Activated CD4-positive, CD25-positive, alpha-beta regulatory T cell treated with anti-CD3 and anti-CD28 coated beads, Interleukin-2, amount 50 U/mL, for 72 hours (primary cell): ENCODE data around the gene VAX1.

Experiments used
- DNase-seq: peaks from one replicate; pipeline ENCODE4 v3.0.0; 2021

The VAX1 gene

DNA sequence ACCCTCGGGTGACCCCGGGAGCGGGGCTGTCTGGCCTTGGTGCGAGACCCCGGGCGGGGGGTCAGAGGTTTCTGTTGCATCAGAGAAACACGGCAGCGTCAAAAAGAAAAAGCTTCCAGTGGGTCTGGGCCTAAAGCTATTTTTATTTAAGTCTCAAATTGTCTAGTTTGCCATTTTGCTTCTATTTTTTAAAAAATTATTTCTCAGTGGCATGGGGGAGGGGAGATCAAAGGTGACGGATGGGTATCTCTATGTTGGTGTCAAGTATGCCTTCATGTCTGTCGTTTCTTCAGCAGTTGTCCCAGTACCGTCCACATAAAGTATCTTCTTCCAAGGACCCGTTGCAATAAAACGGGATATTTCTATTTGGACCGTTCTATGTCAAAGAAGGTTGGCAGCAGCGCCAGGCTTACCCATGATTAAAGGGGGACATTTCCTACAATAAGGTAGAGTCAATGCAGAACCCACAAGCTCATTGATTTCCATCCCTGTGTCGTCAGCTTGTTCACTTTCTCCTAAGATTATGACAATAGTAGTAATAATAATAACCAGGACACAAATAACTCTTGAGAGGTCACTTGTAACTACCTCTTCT lies 26.0 kb upstream of the VAX1 start:
- DNase-seq, result no peak

- no peak for DNase-seq
Measured at GRCh38 chr10:117163061-117163953, 25.2 kb upstream of the VAX1 start.

DNA sequence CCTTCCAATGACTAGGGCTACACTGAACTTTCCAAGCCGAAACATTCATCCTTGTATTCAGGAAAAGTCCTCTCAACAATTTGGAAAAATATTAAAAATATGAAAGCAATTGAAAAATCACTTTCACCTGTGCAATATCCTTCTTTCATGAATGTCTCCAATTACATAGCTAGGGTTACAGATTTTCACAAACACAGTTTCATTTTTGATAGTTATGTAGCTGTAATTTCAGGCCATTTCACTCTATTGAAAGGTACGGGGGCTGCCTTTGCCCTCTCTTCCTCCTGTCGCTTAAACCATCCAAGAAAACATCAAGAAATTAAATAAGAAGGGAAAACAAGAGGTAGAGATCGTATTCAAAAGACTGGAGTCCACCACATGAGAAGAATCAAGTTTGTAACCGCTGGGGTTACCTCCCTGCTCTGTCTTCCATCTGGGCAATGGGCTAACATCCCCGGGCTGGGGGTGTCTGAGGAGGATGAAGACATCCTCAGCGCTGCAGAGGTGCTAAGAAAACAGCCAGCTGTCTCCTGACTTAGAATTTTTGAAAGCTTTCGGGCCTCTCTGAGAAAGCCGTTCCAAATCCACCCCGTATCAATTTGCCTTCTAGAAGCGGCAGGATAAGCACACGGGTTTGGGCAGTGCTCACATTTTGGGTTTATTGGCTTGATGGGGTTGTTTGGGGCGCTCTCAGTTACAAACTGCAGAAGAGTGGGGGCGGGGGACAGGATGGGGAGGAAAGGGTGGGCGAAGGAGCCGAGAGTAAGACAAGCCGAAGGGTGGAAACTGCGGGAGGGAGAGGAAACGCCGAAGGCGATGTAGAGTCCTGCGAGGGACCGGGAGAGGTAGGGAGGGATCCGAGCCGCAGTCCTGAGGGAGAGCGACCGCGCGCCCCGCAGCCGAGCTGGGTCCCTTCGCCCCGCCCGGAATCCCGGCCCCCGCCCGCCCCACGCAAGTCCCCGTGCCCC lies 24.3 kb upstream of the VAX1 start:
- DNase-seq, result no peak

DNA sequence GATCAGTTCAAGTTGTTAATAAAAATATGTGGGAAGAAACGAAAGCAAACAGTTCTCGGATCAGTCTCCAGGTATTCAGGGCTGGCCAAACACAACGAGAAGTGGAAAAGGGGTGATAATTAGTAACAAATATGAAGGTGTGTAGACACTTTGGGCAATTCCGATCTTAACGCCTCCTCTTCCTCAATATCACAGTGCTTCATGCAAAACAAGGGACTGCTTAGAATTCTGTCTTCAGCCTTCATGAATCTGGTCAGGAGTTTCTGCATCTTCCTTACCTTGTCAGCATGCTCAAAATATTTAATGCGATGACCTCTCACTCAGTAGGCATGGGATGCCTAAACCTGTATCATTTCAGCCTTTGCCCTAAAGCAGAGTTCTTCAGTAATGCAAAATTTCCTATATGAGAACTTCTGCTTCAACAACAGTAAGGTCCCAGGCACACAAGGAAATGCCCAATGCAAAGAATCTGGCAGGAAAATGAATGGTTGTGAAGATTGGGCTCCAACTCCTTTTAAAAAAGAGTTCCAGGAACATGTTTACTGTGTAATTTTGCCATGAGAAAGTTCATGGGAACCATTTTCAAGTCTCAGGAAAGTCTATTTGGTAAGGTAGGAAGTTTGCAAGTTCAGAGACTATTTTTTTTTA lies 23.4 kb upstream of the VAX1 start:
- DNase-seq, result no peak

DNA sequence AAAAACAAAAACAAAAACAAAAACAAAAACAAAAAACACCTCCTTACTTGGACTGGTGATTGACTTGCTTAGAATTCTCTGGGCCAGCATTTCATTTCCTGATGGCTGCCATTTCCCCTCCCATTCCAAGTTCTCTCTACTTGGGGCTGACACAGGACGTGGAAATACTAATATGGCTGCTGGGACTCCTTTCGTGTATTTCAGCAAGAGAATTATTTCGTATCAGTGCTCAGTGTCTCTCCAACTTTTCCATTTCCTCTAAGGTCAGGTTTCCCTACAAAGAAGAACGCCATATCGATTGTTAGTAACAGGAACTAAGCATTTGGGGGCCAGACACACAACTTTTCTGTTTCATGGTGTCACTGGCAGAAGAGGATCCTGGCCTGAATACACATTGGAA lies 22.5 kb upstream of the VAX1 start:
- no peak for DNase-seq

DNA sequence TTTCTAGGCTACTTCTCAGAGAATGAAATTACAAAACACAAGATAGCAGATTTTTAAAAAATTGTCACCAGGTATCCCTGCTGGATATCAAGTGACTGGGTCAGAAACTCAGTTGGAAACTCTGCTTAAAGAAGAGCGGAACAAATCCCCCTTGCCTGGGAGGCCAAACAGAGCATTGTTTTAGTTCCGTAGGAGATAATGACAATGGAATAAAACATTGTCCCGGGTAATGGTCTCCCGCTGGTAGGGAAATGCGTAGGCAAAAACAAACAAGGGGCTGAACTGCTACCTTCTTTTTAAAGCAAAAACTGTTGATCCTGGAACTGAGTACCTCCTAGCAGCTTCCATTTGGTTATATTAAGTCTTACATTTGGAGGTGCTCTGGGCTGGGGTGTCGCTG lies 21.3 kb upstream of the VAX1 start:
- DNase-seq, result no peak

DNA sequence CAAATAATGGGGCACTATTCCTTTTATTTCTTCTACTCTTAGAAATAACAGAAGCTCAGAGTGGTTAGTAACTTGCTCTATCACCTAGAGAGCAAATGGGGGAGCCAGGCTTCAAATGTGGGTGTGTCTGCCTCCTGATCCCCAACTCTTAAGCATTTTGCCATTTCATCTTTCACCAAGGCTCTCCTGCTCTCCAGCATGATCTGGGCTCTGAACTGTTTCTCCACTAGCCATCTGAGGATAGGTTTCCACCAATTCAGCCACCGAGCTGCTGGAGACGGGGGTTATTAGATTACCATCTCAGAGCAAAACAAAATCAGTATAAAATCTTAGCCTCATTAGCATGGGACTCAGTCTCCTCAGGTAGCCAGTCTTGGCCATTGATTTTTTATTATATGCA lies 20.2 kb upstream of the VAX1 start:
- no peak for DNase-seq

DNA sequence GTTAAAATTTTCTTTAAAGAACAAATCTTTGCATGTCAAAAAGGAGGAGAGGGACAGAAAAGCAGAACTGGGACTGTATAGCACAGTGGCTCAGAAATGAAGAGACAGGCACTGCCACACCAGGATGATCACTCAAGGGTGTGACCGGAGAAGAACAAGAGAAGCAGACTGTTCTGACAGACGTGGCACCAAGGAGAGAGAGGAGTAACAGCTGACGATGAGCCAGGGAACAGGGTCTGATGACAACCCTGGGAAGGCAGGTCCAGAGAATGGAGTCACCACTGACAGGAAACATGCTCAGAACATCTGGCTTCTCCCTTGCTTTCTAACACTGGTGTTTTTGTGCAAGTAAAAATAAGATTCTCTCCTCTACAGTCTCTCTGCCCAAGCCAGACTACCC lies 14.6 kb upstream of the VAX1 start:
- DNase-seq, result no peak

DNA sequence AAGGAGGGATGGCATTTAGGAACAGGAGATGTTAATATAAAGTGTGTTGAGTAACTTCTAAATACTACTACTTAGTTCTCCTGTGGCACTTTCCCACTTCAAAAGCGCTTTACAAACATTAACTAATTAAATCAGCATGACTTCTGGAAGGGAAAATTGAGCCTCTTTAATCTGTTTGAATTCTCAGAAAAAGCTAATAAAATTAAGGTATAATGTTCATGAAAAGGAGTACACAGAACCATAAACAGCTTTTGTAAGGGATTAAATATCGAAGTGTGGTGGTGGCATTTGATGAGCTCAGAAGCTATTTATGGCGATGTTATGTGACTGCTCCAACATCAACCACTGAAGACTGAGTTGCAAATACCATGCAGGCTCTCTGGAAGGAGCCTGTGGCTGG lies 10.2 kb upstream of the VAX1 start:
- no peak for DNase-seq

DNA sequence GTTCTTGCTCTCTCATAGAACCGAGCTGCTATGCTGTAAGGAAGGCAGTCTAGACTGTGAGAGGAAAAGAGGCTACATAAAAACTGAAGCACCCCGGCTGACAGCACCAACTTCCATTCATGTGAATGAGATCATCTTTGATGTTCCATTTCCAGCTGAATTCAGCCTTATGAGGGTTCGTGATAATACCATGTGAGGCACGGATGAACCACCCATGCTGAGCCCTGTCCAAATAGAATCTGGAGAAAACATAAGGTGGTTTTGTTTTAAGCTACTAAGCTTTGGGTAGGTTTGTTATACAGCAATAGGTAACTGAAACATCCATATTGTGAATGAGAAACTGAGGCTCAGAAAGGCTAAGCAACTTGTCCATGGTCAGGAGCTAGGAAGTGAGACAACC lies 6.9 kb upstream of the VAX1 start:
- DNase-seq, result no peak

- DNase-seq, result no peak
Measured at GRCh38 chr10:117143103-117143823, 5.2 kb upstream of the VAX1 start.

DNA sequence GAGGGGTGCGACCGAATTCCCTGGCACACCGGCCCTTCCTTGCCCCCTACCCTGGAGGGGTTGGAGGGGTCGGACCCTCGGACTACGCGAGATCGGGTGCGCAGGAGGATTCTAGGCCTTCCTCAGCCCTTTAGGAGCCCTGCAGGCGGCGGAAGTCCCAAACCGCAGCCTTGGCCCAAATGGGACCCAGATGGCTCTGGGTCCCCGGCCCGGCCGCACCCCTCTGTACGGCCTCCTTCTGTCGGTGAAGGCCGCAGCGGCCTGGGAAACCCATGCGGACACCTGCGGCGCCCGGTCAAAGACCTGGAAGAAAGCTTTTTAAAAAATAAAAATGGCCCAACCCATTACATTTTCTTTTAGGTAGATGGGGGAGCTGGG lies 2.4 kb upstream of the VAX1 start:
- no peak for DNase-seq

DNA sequence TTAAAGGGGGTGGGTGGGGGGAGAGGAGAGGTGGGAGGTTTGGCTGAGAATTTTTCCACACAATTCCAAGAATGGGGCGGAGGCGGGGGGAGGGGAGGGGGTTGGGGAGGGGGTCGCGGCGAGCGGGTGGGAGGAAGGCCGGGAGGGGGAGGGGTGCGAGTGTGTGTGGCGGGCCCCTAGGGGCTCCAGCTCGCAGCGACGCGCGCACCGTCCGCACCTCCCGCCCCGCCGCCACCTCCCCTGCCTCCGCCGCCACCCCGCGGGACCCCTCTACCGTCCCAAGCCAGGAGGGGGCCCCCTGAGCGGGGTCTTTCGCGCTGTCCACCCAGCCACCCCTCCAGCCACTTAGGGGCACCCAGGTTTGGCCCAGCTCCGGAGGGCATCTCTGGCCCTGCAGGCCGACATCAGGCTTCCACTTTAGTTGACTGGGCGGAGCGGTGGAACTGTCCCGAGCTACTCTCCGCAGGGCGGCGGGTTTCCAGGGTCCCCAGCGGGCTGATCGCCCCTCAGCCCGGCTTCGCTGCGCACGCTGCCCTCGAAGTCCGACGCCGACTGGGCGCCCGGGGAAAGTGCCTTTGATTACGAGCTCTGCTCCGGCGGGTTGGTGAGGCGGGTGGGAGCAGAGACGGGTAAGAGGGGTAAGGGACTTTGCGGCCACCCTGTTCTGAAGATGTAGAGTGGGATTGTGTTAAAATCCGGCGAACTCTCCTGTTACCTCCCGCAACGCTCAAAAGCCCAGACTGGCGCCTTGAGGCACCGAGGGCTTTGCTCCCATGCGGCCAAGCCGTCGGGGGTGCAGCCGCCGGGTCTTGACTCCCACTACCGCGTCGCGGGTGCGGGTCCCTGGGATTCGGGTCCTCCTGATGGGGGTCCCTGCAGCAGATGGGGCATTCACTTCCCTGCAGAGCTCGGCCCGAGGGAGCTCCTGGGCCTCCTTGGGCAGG lies 1.8 kb upstream of the VAX1 start:
- no peak for DNase-seq

DNA sequence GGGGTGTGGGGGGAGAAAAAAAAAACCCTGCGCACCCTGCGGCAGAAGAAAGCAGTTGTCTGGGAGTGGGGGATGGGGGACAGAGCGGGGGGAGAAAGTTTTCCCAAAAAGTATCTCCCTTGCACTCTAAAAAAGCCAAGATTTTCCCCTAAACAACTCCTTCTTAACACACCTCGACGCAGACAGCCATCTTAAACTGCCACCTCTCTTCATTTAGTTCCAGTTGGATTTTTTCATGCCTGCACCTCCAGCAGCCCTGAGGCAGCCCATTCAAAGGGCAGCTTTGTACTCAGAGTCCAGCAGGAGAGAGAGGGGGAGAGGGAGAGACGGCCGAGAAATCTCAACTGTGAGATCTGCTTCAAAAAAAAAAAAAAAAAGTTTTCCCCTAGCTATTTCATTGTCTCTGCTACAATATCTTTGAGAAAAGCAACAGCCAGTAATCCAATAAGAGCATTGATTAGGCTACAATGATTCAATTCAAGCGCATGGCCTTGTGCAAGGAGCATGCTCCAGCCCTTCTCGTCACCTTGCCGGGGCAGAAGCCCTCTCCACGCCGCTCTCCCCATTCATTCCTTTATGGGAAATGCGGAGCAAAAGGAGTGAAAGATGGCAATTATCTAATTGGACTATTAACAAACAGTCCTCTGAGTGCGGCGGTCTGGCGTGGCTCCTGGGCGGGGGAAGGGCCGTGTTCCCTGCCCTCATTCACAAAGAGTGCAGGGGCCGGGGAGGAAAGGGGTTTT lies 939 bp upstream of the VAX1 start:
- DNase-seq, result no peak

GRCh38 chr10:117137031-117137910 lies 799 bp downstream of the VAX1 start:
- DNase-seq, result no peak

- DNase-seq, result no peak
Measured at GRCh38 chr10:117136391-117136975, 1.6 kb downstream of the VAX1 start.

GRCh38 chr10:117135480-117136140 lies 2.5 kb downstream of the VAX1 start:
- no peak for DNase-seq

- DNase-seq, result no peak
Measured at GRCh38 chr10:117135026-117135372, 3.1 kb downstream of the VAX1 start.
